Measurements from ENCODE around the gene ID3.

DNA sequence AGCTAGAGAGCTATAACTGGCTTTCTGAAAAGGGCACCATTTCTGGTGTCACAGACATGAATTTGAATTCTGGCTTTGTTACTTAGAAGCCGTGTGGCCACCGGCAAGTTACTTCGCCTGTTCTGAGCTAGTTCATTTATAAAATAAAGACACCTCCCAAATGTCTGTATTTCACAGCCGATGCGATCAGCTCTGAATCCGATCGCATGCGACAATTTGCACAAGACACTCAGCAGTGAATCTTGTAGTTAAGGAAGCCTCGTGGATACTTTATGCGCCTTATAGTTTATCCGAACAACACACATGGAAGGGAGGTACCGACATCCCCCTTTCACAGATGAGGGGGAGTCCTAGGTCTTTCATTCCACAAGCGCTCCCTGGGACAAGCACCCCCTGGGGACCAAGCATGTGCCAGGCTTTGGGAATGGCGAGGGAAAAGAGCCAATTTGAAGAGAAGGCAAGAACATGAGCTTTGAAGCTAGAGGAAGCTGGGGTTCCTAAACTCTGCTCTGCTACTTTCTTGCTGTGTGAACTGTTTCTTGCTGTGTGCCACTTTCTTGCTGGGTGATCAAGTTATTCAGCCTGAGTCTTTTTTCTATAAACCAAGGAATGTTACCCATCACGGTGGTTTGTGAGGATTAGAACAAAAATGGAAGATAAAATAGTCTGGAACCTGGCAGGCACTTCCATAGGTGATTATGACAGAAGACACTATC is 3.9 kb downstream of the ID3 start:
- TF ChIP-seq EZH2 (IDR thresholded peaks at IDR 0.05; ENCODE audit: borderline replicate concordance, low read length) = no peak
- TF ChIP-seq, protein P1, sequence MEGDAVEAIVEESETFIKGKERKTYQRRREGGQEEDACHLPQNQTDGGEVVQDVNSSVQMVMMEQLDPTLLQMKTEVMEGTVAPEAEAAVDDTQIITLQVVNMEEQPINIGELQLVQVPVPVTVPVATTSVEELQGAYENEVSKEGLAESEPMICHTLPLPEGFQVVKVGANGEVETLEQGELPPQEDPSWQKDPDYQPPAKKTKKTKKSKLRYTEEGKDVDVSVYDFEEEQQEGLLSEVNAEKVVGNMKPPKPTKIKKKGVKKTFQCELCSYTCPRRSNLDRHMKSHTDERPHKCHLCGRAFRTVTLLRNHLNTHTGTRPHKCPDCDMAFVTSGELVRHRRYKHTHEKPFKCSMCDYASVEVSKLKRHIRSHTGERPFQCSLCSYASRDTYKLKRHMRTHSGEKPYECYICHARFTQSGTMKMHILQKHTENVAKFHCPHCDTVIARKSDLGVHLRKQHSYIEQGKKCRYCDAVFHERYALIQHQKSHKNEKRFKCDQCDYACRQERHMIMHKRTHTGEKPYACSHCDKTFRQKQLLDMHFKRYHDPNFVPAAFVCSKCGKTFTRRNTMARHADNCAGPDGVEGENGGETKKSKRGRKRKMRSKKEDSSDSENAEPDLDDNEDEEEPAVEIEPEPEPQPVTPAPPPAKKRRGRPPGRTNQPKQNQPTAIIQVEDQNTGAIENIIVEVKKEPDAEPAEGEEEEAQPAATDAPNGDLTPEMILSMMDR (IDR thresholded peaks at IDR 0.05; ENCODE audit: low read length) = no peak
